ENCODE data around the gene RPL39L. TPM values are rescaled to one million over a fixed set of nuclear protein-coding genes. Genes with fewer than 3 reads are reported as not detected.
A peak's percentile ranks its signal among the peaks of the same experiment; 100 is the strongest.

Gene RPL39L
- total and polyA plus RNA-seq, 9 donors: 0.99 to 8.5 (median 4.0) TPM

DNA sequence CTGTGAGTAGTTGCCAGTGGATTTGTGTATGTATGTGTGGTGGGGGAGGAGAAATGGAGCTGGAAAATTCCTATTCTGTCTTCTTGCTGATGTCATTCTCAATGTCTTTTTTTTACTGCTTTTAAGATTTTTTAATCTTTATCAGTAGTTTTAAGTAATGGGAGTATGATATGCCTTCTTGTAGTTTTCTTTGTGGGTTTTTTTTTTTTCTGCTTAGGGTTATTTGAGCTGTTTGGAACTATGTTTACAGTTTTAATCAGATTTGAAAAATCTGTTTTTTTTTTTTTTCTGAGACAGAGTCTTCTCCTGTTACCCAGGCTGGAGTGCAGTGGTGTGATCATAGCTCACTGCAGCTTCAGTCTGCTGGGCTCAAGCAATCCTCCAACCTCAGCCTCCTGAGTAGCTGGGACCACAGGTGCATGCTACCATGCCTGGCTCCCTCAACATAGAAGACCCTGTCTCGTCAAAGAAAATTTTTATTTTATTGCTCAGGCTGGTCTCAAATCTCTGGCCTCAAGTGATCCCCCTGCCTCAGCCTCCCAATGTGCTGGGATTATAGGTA is 37.1 kb downstream of the RPL39L start:
- H3K4me1 ChIP-seq (ENCODE audit: insufficient read depth): peaks cover 1% of the 10 kb centered on the region
- DNase-seq: no peak
- no peak for TF ChIP-seq EP300 (IDR thresholded peaks at IDR 0.05)
- TF ChIP-seq, protein P1, sequence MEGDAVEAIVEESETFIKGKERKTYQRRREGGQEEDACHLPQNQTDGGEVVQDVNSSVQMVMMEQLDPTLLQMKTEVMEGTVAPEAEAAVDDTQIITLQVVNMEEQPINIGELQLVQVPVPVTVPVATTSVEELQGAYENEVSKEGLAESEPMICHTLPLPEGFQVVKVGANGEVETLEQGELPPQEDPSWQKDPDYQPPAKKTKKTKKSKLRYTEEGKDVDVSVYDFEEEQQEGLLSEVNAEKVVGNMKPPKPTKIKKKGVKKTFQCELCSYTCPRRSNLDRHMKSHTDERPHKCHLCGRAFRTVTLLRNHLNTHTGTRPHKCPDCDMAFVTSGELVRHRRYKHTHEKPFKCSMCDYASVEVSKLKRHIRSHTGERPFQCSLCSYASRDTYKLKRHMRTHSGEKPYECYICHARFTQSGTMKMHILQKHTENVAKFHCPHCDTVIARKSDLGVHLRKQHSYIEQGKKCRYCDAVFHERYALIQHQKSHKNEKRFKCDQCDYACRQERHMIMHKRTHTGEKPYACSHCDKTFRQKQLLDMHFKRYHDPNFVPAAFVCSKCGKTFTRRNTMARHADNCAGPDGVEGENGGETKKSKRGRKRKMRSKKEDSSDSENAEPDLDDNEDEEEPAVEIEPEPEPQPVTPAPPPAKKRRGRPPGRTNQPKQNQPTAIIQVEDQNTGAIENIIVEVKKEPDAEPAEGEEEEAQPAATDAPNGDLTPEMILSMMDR (IDR thresholded peaks at IDR 0.05): no peak
- no peak for TF ChIP-seq POLR2A (IDR thresholded peaks at IDR 0.05)
- H3K27me3 ChIP-seq: no peaks in the 10 kb centered on the region
- 66 to 86% (median 78%) methylated on average over 1 of the region's 1 CpG for WGBS, 3 donors
- peak overlapping the region; percentile 14 for H3K4me3 ChIP-seq
- no peak overlapping the region for H3K27ac ChIP-seq
- H3K36me3 ChIP-seq: no peaks in the 10 kb centered on the region
- intact Hi-C loops (cut with DNase I): no loop called here
- no peaks in the 10 kb centered on the region for H3K9me3 ChIP-seq

DNA sequence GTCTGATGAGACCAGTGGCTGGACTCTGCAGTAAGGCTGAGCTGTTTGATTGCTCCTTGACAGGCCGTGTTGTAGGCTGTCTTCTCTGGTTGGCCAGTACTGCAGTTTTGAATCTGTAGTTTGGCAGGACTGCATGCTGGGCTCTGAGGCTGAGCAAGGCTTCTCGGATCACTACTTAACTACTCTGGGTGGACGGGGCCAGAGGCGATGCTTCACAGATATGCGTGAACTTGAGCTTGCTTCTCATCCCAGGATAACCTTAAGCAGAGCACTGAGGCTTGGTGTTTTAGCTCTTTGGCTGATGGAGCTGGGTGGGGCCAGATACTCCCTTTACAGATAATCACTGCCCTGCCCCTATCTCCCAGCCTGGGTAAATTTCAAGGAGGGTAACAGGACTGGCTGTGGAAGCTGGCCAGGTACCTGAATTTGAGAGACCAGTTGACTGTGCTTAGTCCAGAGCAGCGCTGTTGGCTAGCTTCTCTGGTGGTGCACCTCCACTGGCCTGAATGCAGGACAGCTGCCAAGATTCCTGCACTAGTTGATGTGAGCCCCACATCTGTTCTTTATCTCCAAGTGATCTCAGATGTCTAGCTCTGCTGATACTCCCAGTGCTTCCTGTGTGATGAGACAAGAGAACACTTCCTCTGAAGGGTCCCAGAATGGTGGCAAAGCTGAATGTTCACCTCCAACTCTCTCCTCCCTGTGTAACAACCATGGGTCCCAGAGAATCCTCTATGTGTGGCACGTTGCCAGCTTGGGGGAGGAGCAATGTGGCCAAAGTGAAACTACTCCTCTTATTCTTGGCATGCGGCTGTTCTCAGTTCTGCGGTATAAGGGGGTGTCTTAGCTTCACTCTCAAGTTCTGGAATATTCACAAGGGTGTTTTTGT is 37.9 kb downstream of the RPL39L start:
- Histone ChIP-seq H3K27ac (no peak overlapping the region), H3K9me3 (no peaks in the 10 kb centered on the region), H3K27me3 (no peaks in the 10 kb centered on the region), H3K4me3 (peak overlapping the region; percentile 14), H3K4me1 (ENCODE audit: insufficient read depth) (peaks cover 1% of the 10 kb centered on the region), H3K36me3 (no peaks in the 10 kb centered on the region)
- peak; percentile 39 to 78 (median 52) for DNase-seq
- 37 to 44% (median 40%) methylated on average over 9 of the region's 9 CpGs for WGBS, 3 donors
- intact Hi-C loops (cut with DNase I): no loop called here
- TF ChIP-seq POLR2A (IDR thresholded peaks at IDR 0.05) (no peak), EP300 (IDR thresholded peaks at IDR 0.05) (no peak)
- TF ChIP-seq, protein P1 (IDR thresholded peaks at IDR 0.05): no peak

DNA sequence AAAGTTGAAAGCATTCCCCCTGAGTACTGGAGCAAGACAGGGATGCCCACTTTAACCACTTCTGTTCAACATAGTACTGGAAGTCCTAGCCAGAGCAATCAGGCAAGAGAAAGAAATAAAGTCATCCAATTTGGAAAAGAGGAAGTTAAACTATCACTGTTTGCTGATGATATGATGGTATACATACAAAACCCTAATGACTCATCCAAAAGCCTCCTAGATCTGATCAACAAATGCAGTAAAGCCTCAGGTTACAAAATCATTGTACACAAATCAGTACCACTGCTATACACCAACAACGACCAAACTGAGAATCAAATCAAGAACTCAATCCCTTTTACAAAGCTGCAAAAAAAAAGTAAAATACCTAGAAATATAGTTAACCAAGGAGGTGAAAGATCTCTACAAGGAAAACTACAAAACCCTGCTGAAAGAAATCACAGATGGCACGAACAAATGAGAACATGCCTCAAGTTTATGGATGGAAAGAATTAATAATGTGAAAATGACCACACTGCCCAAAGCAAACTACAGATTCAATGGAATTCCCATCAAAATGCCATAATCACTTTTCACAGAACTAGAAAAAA is 40.3 kb downstream of the RPL39L start:
- TF ChIP-seq, protein P1 (IDR thresholded peaks at IDR 0.05): no peak
- TF ChIP-seq EP300 (IDR thresholded peaks at IDR 0.05) (no peak), POLR2A (IDR thresholded peaks at IDR 0.05) (no peak)
- H3K27ac ChIP-seq: no peak overlapping the region
- H3K9me3 ChIP-seq: no peaks in the 10 kb centered on the region
- intact Hi-C loops (cut with DNase I): no loop called here
- whole genome bisulfite sequencing, 3 donors: 83 to 88% (median 85%) methylated on average over 2 of the region's 2 CpGs
- DNase-seq: no peak
- H3K4me3 ChIP-seq: no peak overlapping the region
- H3K4me1 ChIP-seq (ENCODE audit: insufficient read depth): peaks cover 1% of the 10 kb centered on the region
- H3K27me3 ChIP-seq: no peaks in the 10 kb centered on the region
- no peaks in the 10 kb centered on the region for H3K36me3 ChIP-seq

DNA sequence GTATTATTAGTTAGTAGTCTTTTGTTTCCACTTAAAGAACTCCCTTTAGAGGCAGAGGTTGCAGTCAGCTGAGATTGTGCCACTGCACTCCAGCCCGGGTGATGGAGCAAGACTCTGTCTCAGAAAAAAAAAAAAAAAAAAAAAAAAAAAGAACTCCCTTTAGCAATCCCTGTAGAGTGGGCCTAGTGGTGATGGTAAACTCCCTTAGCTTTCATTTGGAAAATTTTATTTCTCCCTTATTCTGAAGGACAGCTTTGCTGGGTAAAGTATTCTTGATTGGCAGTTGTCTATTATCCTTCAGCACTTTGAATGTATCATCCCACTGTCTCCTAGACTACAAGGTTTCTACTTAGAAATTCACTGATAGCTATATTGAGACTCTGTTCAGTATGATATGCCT is 46.0 kb downstream of the RPL39L start:
- no peak overlapping the region for H3K4me3 ChIP-seq
- no peaks in the 10 kb centered on the region for H3K4me1 ChIP-seq (ENCODE audit: insufficient read depth)
- H3K9me3 ChIP-seq: no peaks in the 10 kb centered on the region
- no peak for DNase-seq
- H3K36me3 ChIP-seq: no peaks in the 10 kb centered on the region
- 86 to 89% (median 89%) methylated on average over 1 of the region's 1 CpG for WGBS, 3 donors
- TF ChIP-seq POLR2A (IDR thresholded peaks at IDR 0.05): no peak
- TF ChIP-seq, protein P1 (IDR thresholded peaks at IDR 0.05): no peak
- TF ChIP-seq EP300 (IDR thresholded peaks at IDR 0.05): no peak
- intact Hi-C loops (cut with DNase I): no loop called here
- H3K27me3 ChIP-seq: no peaks in the 10 kb centered on the region
- no peak overlapping the region for H3K27ac ChIP-seq
